NCI-H82 treated with DMSO at 0.1 percent for 48 hours (cell line): ENCODE measurements around the gene HLX.
A peak's percentile ranks its signal among the peaks of the same experiment; 100 is the strongest.

ENCODE experiments used
- DNase-seq: peaks from one replicate; lab custom pipeline; 2025; ENCODE audit not compliant: unreplicated experiment; lab: John Stamatoyannopoulos, UW

HLX gene

DNA sequence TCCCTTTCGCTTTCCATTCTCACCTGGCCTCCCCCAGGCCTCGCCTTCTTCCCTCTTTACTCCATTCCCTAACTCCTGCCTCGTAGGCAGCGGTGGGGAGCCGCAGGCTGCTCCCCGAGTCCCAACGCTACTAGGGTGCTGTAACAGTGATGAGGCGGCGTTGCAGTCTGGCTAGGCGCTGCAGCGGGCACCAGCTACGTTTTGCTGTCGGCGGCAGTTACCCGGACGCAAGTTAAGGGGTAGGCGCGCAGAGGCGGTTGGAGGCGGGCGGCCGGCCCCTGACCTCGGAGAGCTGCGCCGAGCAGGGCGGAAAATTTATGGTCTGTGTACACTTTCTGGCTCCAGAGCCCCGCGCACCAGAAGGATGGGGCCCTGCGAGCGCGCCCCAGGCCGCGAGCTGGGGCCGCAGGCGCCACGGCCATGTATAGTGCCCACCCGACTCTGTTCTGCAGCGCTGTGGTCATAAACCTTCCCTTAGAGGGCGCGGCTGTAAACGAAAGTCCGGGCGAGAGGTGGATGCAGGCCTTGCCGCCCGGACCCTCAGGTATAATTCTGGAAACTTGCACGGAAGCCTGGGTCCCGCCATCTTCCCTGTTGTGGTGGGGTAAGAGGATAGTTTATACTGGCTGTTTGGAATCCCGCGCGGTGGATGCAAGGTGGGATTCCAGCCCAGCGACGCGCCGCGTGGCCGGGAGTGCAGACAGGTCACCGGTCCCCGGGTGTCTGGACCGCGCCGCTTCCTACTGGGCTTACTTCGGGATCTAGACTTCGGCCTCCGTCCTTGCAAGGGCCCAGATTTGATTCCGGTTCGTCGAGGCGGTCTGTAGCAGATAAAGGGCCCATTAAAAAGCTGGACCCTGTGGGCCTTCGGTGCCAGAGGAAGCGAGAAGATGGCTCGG lies 15.0 kb downstream of the HLX start:
- DNase-seq = no peak

DNA sequence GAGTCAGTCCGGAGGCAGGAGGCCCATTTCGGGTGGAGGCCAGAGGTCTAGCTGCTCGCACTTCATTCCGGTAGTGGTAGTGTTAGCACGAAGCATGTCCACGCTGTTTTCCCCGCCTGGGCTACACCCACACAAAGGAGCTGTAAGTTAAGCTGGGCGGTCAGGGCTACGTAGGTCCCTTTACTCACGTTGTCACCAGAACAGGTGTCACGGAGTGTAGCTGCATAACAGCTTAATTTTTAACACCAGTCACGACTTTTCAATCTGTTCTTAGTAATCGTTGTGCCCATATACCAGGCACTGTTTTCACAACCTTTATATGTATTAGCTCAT lies 15.6 kb downstream of the HLX start:
- DNase-seq = no peak

DNA sequence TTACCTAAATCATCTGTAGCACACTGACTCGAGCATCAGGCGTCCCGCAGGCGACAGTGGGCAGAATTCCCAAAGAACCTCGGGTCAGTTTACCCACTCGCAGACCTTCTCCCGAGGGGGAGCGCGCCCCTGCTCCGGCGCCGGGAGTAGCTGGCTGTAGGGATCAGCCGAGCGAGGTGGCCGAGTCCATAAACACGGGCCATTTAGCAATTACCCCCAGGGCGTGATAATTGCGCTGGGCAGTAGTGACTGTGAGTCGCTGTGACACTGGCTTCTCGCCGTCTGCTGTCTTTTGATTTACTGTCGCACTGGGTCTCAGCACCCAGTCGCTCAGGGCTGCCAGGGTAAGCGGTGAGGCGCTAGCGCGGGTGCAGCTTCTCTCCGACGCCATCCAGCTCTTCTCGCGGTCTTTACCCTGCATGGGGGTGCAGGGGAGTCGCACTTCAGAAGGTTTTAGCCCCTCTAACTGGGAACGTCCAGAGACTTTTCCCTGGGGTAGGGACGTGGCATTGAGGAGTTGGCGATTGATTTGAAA lies 16.2 kb downstream of the HLX start:
- DNase-seq = no peak

DNA sequence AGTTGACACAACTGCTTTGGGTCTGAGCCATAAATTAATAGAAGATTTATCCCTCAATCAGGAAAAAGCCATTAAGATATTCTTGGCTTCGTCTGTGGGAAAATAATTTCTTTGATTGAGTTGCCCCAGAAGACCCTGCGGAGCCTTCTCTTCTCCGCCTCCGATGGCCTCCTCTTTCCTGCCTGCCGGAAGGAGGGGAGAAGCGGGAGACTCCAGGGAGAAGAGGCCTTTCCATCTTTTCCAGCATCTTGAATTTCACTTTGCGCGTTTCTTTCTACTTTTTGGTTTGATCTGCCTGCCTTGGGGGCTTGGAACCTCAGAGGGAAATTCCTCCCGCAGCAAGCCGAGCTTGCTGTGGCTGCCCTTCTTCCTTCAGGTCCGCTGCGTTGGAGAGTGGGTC lies 16.8 kb downstream of the HLX start:
- DNase-seq = no peak

DNA sequence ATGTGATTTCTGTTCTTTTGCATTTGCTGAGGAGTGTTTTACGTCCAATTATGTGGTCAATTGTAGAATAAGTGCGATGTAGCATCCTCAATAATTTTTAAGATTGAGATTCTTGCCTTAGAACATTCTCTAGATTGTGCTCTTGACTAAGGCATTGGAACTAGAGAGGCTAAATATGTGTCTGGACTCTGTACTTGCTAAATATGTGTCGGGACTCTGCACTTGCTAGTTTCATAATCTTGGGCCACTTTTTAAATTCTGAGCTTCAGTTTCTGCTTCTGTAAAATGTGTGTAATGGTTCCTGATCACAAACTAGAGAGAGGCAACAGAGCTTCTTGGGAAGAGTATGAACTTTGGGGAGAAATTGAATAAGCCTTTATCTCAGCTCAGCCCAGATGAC lies 21.6 kb downstream of the HLX start:
- DNase-seq = no peak

DNA sequence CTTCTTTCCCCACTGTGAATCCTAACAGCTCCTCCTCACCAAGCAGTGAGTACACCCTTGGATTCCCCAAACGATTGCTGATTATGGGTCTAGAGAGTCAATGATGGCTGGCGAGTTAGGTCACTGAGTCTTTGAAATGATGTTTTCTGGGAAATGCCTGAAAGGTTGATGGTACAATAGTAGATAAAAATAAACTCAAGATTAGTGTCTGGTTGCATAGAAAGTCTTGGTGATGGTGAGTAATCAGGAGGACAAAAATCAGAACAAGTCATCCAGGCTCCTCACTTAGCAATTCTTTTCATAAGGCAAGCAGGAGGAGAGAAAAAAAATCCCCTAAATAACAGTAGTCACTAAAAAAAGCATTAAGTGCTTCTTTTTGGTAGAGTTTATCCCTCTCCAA lies 22.6 kb downstream of the HLX start:
- no peak for DNase-seq

DNA sequence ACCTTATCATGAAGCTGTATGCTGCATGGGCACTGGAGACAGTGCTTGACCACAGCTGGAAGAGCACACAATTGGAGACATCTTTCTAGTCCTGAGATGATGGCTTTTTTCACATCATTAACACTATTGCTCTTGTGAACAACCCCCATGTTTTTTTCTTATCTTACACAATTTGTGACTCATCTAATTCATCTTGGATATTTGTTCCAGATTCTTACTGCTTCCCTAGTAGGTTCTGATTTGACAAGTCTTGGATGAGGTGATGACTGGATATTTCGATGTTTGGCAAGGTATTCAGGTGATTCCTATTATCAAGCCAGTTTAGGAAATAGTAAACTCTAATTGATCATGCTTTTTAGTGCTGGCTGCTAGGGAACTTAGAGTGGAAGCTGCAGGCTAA lies 23.7 kb downstream of the HLX start:
- no peak for DNase-seq

DNA sequence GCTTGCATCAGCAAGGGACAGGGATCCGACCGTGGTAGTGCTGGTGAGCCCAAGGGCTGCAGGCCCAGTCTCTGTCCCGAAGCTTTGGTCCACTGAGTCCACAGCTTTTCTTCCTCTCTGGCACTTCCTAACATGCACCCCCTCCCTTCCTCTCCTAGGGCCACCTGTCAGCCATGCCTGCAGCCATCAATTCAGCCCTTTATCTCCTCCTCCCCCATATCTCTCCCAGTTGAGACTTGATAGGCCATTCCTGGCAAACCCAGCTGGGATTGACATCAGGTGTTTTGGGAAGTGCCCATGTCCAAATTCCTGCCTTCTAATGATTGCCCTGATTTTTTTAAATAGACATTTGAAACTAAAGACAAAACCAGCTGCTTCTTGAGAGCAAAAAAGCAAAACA lies 25.6 kb downstream of the HLX start:
- DNase-seq = no peak

DNA sequence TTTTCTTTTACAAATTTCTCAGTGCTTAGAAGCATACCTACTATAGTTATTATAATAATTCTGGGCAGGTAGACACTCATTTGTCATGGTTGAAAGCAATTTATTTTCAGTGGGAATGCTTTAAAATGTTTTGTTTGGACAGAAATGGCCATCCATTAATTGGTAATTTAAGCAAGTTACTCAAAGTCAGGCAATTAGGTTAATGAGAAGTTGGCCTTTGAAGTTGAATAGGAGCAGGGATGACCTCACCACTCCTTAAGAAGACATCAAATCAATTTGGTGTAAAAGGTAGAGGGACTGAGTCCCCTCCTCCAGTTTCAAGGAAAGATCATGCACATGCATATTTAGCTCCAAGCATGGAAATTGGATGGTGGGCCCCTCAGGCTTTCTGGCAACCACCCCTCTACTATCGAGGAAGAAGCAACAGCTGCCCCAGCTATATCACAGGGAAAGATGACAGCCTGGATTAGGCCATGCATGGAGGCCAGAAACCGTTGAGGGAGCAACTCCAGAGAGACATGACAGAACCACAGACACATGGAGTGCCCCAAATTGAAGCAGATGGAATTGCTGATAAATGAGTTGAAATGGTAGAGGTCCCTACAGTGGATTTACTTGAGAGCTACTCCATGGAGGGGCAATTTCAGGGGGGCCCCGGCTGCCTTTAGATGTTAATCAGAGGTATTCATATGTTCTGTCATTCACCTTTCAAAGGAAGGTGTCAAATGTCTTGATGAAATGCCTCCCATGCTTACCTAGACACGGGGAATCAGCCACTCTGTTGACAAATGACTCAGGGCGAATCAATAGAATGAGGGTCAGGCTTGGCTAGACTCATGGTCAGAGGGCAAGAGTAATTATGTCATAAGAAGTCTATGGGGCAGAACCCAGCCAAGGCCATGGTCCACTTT lies 26.7 kb downstream of the HLX start:
- no peak for DNase-seq

DNA sequence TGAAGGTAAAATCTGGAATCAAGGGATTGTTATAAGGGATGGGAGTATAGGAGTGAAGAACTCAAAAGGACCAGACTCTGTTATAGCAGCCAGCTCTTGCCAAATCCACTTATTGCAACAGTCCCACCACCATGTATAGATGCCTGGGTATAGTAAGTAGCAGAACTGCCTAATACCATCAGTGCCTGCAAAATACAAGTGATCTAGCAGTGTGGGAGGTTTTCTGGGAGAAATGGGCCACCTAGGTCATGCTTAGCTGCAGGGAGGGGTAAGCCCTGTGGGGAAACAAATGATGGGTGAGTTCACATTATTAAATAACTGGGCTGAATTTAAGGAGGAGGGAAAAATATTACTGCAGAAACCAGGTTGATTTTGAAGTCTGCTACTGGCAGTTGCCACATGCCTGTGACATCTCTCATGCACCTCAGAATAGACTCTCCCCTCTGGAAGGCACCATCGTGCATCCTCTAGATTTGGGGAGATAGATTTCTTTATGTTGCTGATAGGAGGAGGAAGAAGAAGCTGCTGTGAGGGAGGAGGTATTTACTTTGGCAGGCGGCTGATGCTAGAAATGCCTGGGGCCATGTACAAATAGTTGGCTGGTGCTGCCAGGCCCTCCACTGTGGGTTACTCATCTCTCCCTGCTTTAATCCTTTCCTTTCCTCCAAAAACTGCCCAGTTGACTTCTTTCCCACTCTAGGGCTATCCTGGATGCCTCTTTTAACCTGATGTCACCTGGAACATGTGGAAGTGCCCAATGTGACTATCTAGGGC lies 27.5 kb downstream of the HLX start:
- DNase-seq = no peak

DNA sequence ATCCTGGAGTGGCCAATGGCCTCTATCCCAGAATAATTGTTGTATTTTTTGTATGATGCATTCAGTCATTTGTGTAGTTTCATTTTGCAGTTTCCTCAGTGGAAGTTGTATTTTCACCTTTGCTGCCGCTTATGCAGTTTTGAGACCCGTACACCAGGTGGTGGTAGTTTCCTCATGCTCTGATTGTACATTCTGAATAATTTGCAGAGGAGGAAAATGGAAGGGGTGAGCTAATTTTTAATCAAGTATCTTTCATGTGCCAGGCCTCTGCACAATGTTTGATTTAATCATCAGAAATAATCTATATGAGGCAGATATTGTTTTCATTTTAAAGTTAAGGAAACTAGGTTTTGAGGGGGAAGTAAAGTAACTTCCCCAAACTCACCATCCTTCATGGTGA lies 29.5 kb downstream of the HLX start:
- no peak for DNase-seq

DNA sequence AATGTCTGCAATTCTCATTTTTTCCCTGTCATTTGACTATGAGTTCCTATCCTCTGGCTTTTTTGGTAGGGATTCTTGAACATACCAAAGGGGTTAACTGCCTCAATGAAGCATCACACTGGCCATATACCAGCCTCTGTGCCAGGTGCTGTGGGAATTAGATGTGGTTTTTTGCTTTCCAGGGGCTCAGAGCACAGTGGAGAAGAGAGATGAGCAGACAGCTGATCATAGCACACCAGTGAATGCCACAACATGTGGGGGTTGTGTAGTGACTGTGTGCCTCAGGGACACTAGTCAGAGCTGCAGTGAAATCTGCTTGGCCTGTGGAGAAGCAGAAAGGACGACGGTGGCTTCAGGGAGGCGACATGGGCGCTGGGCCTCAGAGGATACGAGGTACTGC lies 30.8 kb downstream of the HLX start:
- no peak for DNase-seq

DNA sequence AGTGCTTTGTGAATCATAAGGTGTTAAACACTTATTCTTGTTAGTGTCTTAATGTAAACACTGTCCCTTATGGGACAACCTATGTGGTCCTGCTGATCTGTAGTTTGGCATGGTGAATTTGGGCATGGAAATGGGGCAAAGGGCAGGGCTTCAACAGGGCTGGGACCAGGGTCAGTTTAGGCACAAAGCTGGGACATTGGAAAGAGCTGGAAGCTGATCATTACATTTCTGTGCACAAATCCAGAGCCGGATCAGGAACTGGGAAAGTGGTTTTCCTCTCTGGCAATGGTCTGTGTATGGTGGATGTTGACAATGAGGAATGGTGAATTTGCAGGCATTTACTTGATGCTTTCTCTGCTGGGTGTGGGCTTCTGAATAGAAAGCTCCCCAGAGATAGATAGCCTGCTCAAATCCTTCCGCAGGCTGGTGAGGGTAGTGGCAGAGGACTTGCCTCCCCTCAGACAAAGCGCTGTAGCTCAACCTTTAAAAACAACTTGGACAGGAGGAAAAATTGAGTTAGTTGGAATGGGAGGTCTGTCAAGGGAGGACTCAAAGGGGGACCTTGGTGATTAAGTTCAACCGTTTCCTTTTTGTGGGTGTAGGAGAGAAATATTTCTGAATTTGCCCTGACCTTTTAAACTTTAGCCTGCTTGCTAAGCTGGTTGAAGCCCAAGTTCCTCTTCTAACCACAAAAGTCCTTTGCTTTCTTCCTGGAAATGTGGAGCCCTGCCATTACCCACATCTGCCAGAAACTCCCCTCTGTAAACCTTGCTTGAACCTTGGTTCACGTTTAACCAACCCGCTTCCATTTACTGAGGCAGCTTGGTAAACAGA lies 35.3 kb downstream of the HLX start:
- no peak for DNase-seq

DNA sequence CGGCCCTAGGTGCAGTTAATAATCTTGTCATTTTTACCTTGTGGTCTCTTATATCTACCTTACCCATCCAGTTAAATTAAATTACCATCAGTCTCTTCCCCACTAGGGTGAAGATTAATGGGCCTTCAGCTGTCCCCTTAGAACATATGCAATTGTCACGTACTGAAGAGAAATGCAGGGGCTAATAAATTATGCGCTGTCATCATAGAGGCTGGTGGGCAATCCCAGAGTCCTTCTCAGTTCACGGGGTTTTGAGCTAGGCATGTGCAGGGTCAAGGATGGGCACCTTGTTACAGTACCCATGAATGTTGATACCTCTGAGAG lies 35.8 kb downstream of the HLX start:
- no peak for DNase-seq

DNA sequence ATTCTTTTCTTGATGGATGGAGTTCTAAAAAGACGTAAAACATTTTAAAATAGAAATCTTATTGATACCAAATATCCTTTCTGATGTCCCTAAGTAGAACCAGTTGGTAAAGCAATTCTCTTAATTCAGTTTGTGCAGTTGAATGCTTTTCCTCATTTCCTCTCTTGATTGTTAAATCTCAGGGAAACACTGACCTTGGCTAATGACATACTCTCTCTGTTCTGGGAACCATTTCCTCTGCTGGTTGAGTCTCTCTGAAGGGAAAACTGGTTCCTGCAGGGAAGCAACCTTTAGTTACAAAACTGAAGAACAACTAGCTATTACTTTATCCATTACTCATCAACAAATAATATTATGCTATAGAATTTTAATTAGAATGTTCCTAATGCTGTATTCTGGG lies 36.7 kb downstream of the HLX start:
- DNase-seq = no peak

DNA sequence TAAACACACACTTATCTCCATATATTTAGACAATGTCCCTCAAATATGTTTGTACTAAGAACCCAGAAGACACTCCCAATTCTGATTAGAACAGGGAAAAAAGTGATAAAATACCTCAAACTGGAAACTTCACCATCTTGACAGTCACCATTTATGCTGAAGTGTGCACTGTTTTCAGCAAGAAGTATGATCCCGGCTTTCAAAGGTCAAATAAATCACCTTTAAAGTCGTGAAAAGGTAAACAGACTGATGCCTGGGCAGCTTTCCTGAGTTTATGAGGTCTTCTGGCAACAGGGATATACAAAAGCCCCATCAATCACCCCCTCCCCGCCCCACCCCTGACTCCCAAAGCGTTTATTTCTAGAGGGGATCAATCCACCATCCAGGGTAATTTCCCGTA lies 37.9 kb downstream of the HLX start:
- peak; percentile 61 for DNase-seq

DNA sequence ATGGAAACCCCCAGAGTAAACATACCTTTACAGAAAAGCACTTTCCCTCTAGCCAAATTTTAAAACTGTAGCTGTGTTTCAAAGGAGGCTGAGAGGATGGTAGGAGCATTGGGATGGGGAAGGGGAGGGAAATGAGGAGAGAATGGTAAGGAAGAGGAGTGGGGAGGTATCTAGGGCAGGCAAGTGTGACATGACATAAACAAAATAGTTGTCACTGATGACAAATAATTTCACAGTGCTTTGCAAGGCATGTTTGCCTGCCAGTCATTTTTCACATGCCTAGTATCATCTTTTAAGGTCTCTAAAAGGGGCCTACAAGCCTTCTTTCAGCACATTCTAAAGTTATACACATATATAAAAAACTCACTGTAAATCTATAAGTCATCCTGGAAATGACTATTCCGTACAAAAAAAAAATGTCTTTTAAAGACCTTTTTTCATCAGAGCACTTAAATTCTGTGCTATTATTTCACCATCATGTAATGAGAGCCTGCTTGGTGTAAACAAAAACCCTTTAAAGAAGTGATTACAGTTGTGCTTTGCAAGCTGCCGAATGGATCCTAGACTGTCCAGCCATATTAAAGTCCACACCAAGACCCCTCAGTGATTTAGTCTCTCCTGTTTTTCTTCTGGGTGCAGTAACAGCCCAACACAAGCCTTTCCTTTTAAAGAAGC lies 38.4 kb downstream of the HLX start:
- DNase-seq = no peak

DNA sequence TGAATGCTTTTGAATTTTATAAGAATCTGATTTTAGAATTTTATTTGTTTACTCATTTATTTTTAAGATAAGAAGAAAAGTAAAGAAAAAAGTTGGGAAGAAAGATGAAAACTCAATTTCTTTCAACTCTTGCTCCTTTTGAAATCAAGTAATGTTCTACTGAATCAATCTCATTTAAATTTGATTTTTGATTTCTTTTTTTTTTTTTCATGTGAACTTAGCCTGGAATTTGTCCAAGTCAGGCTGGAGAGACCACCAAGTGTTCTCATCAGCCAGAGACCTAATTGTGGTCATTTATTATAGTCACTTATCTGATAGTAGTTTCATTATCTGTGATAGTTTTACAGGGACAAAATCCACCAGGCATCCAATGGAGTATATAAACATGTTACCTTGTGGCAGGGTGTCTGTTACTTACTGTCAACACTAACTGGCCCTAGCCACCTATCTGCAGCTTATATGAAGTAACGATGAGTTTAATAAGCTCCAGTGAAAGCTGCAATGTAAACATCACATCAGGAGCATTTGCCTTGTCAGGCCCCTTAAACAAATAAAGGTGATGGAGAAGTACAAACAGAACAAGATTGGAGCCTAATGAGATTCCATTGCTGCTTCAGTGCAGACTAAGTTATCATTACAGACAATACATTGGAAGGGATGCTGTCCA lies 39.2 kb downstream of the HLX start:
- peak; percentile 92 for DNase-seq

DNA sequence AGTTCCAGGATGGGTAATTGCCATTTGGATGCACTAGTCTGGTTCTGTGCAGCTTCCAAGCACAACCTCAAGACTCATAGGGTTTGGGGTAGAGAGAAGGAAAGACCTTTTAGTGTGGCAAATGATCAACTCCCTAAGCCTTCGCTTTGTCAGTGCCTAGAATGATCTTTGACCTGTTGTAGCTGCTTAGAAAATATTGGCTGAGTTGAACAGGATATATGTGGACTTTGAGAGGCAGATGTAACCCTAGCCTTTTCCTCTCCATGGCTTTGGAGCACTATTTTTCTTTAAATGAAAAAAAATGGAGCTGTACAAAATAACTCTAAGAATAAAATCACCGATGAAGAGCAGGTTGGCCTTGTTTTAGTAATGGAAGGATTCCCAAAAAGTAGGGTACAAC lies 41.7 kb downstream of the HLX start:
- no peak for DNase-seq
